Measurements from ENCODE around the gene MPC1L. TPM values are rescaled to one million over a fixed set of nuclear protein-coding genes. Genes with fewer than 3 reads are reported as not detected.

MPC1L gene
- total RNA-seq, 2 donors from 2014 or later = not detected

GRCh38 chrX:40644821-40645358, 21.7 kb downstream of the MPC1L start:
- DNase-seq (peak; percentile 36 to 38), ATAC-seq (replicated peaks in 1 of 2) (peak; percentile 40 to 54)
- H3K27me3 Mint-ChIP-seq (ENCODE audit: low read depth) = no peaks in the 10 kb centered on the region
- peaks cover 11 to 14% of the 10 kb centered on the region in 2 donors for H3K36me3 Mint-ChIP-seq (ENCODE audit: insufficient read depth in 2 of 2)
- peak overlapping the region; percentile 79 for H3K27ac Mint-ChIP-seq
- no peaks in the 10 kb centered on the region for H3K9me3 Mint-ChIP-seq
- H3K4me3 Mint-ChIP-seq = peak overlapping the region; percentile 87 to 90
- H3K4me1 Mint-ChIP-seq (ENCODE audit: low read depth) = peaks cover 34% of the 10 kb centered on the region

- peak; percentile 45 for ATAC-seq (replicated peaks in 1 of 2)
- peaks cover 11 to 14% of the 10 kb centered on the region in 2 donors for H3K36me3 Mint-ChIP-seq (ENCODE audit: insufficient read depth in 2 of 2)
- peak overlapping the region; percentile 95 to 99 for H3K4me3 Mint-ChIP-seq
- peaks cover 35% of the 10 kb centered on the region for H3K4me1 Mint-ChIP-seq (ENCODE audit: low read depth)
- no peaks in the 10 kb centered on the region for H3K9me3 Mint-ChIP-seq
- peak overlapping the region; percentile 95 for H3K27ac Mint-ChIP-seq
- H3K27me3 Mint-ChIP-seq (ENCODE audit: low read depth) = no peaks in the 10 kb centered on the region
- DNase-seq = peak; percentile 41 to 52
Measured at GRCh38 chrX:40646489-40647306, 23.5 kb downstream of the MPC1L start.

- DNase-seq (peak; percentile 93 to 97), ATAC-seq (replicated peaks in 1 of 2) (peak; percentile 81 to 83)
- Mint-ChIP-seq H3K4me3 (peak within 1 kb of the TSS; percentile 95 to 99), H3K27me3 (ENCODE audit: low read depth) (no peaks in the 10 kb centered on the region), H3K27ac (peak within 1 kb of the TSS; percentile 98), H3K4me1 (ENCODE audit: low read depth) (peaks cover 31% of the 10 kb centered on the region), H3K36me3 (ENCODE audit: insufficient read depth in 2 of 2) (peaks cover 8 to 9% of the 10 kb centered on the region in 2 donors), H3K9me3 (no peaks in the 10 kb centered on the region)
Measured at GRCh38 chrX:40647307-40648197, 24.3 kb downstream of the MPC1L start, which contains the start of gene CXorf38. TSS of gene CXorf38 (minus strand) at chrX:40647561. CDS start at chrX:40647520, 41 bp downstream.

- Mint-ChIP-seq H3K36me3 (ENCODE audit: insufficient read depth in 2 of 2) (peaks cover 2 to 4% of the 10 kb centered on the region in 2 donors), H3K4me1 (ENCODE audit: low read depth) (peaks cover 7% of the 10 kb centered on the region), H3K27ac (no peak overlapping the region), H3K27me3 (ENCODE audit: low read depth) (no peaks in the 10 kb centered on the region), H3K9me3 (no peaks in the 10 kb centered on the region), H3K4me3 (no peak overlapping the region)
- ATAC-seq (replicated peaks in 1 of 2) (no peak), DNase-seq (peak; percentile 66 to 72)
Measured at GRCh38 chrX:40651620-40652223, 28.5 kb downstream of the MPC1L start.

GRCh38 chrX:40652664-40653063, 29.4 kb downstream of the MPC1L start:
- Mint-ChIP-seq H3K4me1 (ENCODE audit: low read depth) (peaks cover 6% of the 10 kb centered on the region), H3K4me3 (no peak overlapping the region), H3K27me3 (ENCODE audit: low read depth) (no peaks in the 10 kb centered on the region), H3K27ac (no peak overlapping the region), H3K36me3 (ENCODE audit: insufficient read depth in 2 of 2) (peaks cover 2% of the 10 kb centered on the region in 2 donors), H3K9me3 (no peaks in the 10 kb centered on the region)
- DNase-seq (no peak), ATAC-seq (replicated peaks in 1 of 2) (no peak)

GRCh38 chrX:40653535-40653934, 30.3 kb downstream of the MPC1L start:
- Mint-ChIP-seq H3K36me3 (ENCODE audit: insufficient read depth in 2 of 2) (peaks cover 2% of the 10 kb centered on the region in 2 donors), H3K9me3 (no peaks in the 10 kb centered on the region)

GRCh38 chrX:40660381-40660780, 37.2 kb downstream of the MPC1L start:
- no peaks in the 10 kb centered on the region for H3K4me1 Mint-ChIP-seq (ENCODE audit: low read depth)

More at GRCh38 chrX:40653535-40653934, 30.3 kb downstream of the MPC1L start:
- H3K27ac Mint-ChIP-seq = no peak overlapping the region
- no peak overlapping the region for H3K4me3 Mint-ChIP-seq
- DNase-seq (no peak), ATAC-seq (replicated peaks in 1 of 2) (no peak)
- no peaks in the 10 kb centered on the region for H3K27me3 Mint-ChIP-seq (ENCODE audit: low read depth)
- peaks cover 6% of the 10 kb centered on the region for H3K4me1 Mint-ChIP-seq (ENCODE audit: low read depth)

GRCh38 chrX:40661489-40661888, 38.3 kb downstream of the MPC1L start:
- H3K36me3 Mint-ChIP-seq (ENCODE audit: insufficient read depth in 2 of 2) = peaks cover 2 to 19% of the 10 kb centered on the region in 2 donors
- H3K4me3 Mint-ChIP-seq = no peak overlapping the region
- H3K4me1 Mint-ChIP-seq (ENCODE audit: low read depth) = no peaks in the 10 kb centered on the region
- H3K9me3 Mint-ChIP-seq = no peaks in the 10 kb centered on the region
- H3K27me3 Mint-ChIP-seq (ENCODE audit: low read depth) = no peaks in the 10 kb centered on the region
- DNase-seq (no peak), ATAC-seq (replicated peaks in 1 of 2) (no peak)
- no peak overlapping the region for H3K27ac Mint-ChIP-seq

More at GRCh38 chrX:40660381-40660780, 37.2 kb downstream of the MPC1L start:
- peaks cover 2 to 10% of the 10 kb centered on the region in 2 donors for H3K36me3 Mint-ChIP-seq (ENCODE audit: insufficient read depth in 2 of 2)
- ATAC-seq (replicated peaks in 1 of 2) (no peak), DNase-seq (no peak)
- no peaks in the 10 kb centered on the region for H3K27me3 Mint-ChIP-seq (ENCODE audit: low read depth)
- H3K9me3 Mint-ChIP-seq = no peaks in the 10 kb centered on the region
- no peak overlapping the region for H3K4me3 Mint-ChIP-seq
- H3K27ac Mint-ChIP-seq = no peak overlapping the region

GRCh38 chrX:40663078-40663740, 40.0 kb downstream of the MPC1L start:
- Mint-ChIP-seq H3K4me3 (no peak overlapping the region), H3K9me3 (no peaks in the 10 kb centered on the region), H3K4me1 (ENCODE audit: low read depth) (no peaks in the 10 kb centered on the region), H3K27me3 (ENCODE audit: low read depth) (no peaks in the 10 kb centered on the region), H3K27ac (no peak overlapping the region), H3K36me3 (ENCODE audit: insufficient read depth in 2 of 2) (peaks cover 5 to 26% of the 10 kb centered on the region in 2 donors)
- no peak for ATAC-seq (replicated peaks in 1 of 2)
- DNase-seq = no peak

GRCh38 chrX:40663880-40664630, 40.8 kb downstream of the MPC1L start:
- no peaks in the 10 kb centered on the region for H3K27me3 Mint-ChIP-seq (ENCODE audit: low read depth)
- no peaks in the 10 kb centered on the region for H3K4me1 Mint-ChIP-seq (ENCODE audit: low read depth)
- ATAC-seq (replicated peaks in 1 of 2) (no peak), DNase-seq (no peak)
- H3K27ac Mint-ChIP-seq = no peak overlapping the region
- no peaks in the 10 kb centered on the region for H3K9me3 Mint-ChIP-seq
- no peak overlapping the region for H3K4me3 Mint-ChIP-seq
- H3K36me3 Mint-ChIP-seq (ENCODE audit: insufficient read depth in 2 of 2) = peaks cover 5 to 26% of the 10 kb centered on the region in 2 donors

- Mint-ChIP-seq H3K4me1 (ENCODE audit: low read depth) (no peaks in the 10 kb centered on the region), H3K27ac (no peak overlapping the region), H3K4me3 (no peak overlapping the region), H3K27me3 (ENCODE audit: low read depth) (no peaks in the 10 kb centered on the region), H3K9me3 (no peaks in the 10 kb centered on the region), H3K36me3 (ENCODE audit: insufficient read depth in 2 of 2) (peaks cover 5 to 15% of the 10 kb centered on the region in 2 donors)
- ATAC-seq (replicated peaks in 1 of 2) (no peak), DNase-seq (no peak)
Measured at GRCh38 chrX:40671126-40671525, 47.9 kb downstream of the MPC1L start.

Measured in activated T-cell treated with anti-CD3 and anti-CD28 coated beads, Interleukin-2, amount 50 U/mL, for 72 hours (primary cell).